HG03139 (cell line): ENCODE measurements around the gene TVP23A.

ENCODE experiments used
- ATAC-seq: cut with Tn5 transposase; IDR thresholded peaks from one replicate; pipeline ENCODE4 v1.9.1; 2021; ENCODE audit not compliant: unreplicated experiment

Gene TVP23A

GRCh38 chr16:10817963-10818941 is at the start of gene TVP23A:
TVP23A (minus strand) TSS chr16:10818794; CDS start chr16:10818493, 301 bp downstream.
- ATAC-seq = no peak

GRCh38 chr16:10868104-10868595 is 49.6 kb upstream of the TVP23A start:
- no peak for ATAC-seq

DNA sequence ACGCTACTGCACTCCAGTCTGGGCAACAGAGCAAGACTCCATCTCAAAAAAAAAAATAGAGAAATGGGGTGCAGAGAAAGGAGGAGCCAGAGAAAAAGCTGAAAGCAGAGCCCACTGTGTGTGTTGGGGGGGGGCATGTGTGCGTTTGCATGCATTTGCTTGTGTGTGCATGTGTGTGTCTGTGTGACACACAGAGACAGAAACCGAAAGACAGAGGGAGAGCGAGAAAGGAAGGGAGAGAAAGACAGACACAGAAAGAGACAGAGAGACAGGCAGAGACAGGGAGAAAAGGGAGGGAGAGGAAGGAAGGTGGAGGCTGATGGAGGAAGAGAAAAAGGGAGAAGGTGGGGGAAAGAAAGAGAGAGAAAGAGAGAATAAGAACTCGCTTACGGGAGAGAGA is 48.6 kb upstream of the TVP23A start:
- no peak for ATAC-seq

- no peak for ATAC-seq
Observed at GRCh38 chr16:10865991-10866966, 47.7 kb upstream of the TVP23A start.

GRCh38 chr16:10862438-10862837 is 43.8 kb upstream of the TVP23A start:
- ATAC-seq = no peak

DNA sequence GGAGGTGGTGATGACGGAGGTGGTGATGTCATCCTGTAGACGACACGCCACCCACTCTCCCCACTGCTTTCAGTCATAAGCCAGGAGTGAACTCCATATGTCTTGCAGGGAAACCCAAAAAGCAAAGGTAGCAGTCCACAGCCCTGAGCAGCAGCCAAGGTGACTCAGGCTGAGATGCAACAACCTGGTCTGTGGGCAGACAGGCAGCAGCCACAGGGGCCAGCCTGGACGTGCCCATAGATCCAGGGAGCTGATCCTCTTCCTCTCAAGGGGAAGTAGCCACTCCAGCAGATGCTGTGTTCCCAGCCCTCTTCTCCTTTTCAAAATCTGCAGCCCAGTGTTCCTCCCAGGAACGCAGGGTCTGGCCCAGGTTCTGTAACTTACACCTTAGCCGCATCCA is 41.1 kb upstream of the TVP23A start:
- ATAC-seq = no peak

DNA sequence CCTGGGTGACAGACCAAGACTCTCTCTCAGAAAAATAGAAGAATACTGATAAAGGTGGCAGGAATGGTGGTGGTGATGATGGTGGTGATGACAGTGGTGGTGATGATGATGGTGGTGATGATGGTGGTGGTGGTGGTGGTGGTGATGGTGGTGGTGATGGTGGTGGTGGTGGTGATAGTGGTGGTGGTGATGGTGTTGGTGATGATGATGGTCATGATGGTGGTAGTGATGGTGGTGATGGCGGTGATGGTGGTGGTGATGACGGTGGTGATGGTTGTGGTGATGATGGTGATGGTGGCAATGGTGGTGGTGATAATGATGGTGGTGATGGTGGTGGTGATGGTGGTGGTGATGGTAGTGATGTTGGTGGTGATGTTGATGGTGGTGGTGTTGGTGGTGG is 40.4 kb upstream of the TVP23A start:
- ATAC-seq = no peak

DNA sequence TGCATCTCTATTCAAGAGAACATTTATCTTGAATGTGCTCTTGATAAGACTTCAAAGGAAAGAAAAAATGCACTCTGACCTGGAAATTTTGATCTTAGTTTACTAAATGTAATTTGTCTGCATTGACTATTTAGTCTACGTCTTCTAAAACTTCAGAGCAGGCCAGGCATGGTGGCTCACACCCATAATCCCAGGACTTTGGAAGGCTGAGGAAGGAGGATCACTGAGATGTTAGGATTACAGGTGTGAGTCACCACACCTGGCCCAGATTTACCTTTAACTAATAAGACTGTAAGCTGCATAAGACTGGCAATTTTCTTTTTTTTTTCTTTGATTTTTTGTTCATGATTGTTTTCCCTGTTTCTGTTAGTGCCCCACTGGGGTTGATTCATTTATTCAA is 39.6 kb upstream of the TVP23A start:
- no peak for ATAC-seq

DNA sequence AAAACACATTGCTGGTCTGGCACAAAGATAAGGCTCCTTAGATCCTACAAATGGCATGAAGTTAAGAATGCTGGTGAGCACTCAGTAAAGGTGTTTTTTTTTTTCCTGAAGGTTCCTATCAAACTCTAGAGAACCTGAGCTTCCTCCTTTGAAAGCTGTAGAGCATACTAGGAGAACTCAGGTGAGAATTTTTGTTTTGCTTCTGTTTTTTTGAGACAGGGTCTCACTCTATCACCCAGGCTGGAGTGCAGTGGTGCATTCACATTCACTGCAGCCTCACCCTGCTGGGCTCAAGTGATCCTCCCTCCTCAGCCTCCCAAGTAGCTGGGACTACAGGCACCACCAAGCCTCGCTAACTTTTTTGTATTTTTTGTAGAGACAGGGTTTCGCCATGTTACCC is 37.4 kb upstream of the TVP23A start:
- ATAC-seq = no peak

DNA sequence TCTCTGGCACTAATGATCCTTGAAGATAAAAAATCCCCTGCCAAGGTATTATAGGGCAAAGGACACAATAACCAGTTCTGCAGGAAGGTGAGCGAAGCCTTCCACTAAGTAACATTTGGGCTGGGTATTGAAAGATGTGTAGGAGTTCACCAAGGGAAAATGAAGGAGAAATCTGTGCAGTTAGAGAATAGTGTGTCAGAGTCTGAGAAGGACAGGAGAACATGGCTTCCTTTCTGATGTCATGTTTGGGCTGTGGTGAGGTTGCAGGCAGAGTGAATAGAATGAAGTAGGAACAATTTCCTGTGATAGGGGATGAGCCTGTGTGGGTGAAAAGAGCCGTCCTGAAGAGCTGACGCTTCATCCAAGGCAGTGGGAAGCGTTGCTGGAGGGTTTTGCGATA is 34.4 kb upstream of the TVP23A start:
- ATAC-seq = no peak

DNA sequence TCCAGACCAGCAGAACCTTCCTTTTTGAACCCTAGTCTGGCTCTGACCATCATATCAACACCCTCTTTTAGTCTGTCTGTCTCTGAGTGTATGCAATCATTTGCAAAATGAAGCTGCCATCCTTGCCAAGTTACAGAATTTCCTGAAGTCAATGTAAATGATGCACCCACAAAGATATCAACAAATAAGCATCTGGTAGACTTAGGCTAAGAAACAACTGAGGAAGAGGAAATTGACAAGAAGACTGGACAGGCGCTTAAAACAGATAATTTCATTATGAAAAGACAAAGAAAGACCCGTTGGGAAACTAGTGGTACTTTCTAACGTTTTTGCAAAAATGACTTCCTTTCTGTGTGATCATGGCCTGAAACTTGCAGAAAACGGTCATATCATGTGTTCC is 33.7 kb upstream of the TVP23A start:
- ATAC-seq = no peak

GRCh38 chr16:10851512-10851911 is 32.9 kb upstream of the TVP23A start:
- no peak for ATAC-seq

DNA sequence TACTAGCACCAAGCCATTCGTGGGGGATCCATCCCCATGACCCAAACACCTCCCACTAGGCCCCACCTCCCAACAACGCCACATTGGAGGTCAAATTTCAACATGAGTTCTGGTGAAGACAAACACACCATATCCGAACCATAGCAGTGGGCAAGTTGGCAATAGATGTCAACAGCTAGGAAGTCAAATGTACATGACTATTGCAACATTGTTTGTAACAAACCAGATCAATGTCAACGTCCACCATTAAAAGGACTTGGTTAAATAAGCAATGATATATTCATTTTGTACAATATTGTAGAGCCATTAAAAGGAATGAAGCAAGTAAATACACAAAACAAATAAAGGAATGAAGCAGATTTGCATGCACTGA is 31.9 kb upstream of the TVP23A start:
- ATAC-seq = no peak

GRCh38 chr16:10849736-10850477 is 31.3 kb upstream of the TVP23A start:
- no peak for ATAC-seq

- ATAC-seq = no peak
Observed at GRCh38 chr16:10847176-10847575, 28.6 kb upstream of the TVP23A start.

GRCh38 chr16:10846213-10846998 is 27.8 kb upstream of the TVP23A start:
- ATAC-seq = no peak

GRCh38 chr16:10840703-10841102 is 22.1 kb upstream of the TVP23A start:
- ATAC-seq = no peak

GRCh38 chr16:10839279-10839666 is 20.7 kb upstream of the TVP23A start:
- ATAC-seq = no peak

DNA sequence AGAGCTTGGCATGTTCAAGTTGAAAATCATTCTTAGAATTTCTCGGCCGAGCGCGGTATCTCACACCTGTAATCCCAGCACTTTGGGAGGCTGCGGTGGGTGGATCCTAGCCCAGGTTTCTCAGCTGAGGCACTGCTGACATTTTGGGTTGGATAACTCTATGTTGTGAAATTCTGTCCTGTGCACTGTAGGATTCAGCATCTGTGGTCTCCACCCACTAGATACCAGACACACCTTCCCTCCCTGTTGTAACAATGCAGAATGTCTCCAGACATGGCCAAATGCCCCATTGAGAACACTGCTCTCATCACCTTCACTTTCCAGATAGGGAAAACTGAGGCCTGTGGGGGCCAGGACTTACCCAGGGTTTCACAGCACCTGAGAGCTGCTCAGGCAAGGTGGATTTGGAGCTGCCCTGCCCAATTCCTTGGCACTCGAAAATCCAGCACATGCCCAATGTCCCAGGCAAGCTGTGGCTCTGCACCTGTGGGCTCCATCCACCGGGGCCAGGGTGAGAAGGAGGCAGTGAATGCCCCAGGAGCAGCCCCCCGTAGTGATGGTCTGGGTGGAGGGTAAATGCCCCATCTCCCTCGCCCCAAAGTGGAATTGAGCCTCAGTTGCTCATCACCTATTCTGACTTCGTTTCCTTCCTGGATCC is 20.2 kb upstream of the TVP23A start:
- no peak for ATAC-seq
